Stimulated activated CD8-positive, alpha-beta memory T cell treated with anti-CD3 and anti-CD28 coated beads, Interleukin-12 subunit alpha, Interleukin-12 subunit beta, amount 100 ng/mL, for 24 hours (primary cell): ENCODE results near the gene ADAT1.
"Not testable (repeated sequence)": the region's sequence is repeated elsewhere in the genome, so short reads cannot be mapped to it uniquely, and the experiment has no call there.

Experiments
- DNase-seq: peaks from one replicate; pipeline ENCODE4 v3.0.0-alpha.2; 2020; ENCODE audit errors: extremely low read depth

ADAT1 gene

GRCh38 chr16:75620326-75621169 is 2.5 kb downstream of the ADAT1 start:
- DNase-seq, result no peak

- DNase-seq, result no peak
These were observed 4.3 kb downstream of the ADAT1 start for GRCh38 chr16:75618780-75619179.

- DNase-seq, result no peak
These were observed 6.0 kb downstream of the ADAT1 start for GRCh38 chr16:75617121-75617520.

- no peak for DNase-seq
These were observed 6.5 kb downstream of the ADAT1 start for GRCh38 chr16:75616521-75617010.

- no peak for DNase-seq
These were observed 7.5 kb downstream of the ADAT1 start for GRCh38 chr16:75615619-75616018.

GRCh38 chr16:75614066-75614897 is 8.8 kb downstream of the ADAT1 start:
- no peak for DNase-seq

- DNase-seq, result no peak
These were observed 16.6 kb downstream of the ADAT1 start for GRCh38 chr16:75606507-75606906.

- no peak for DNase-seq
These were observed 19.8 kb downstream of the ADAT1 start for GRCh38 chr16:75603241-75603640.

GRCh38 chr16:75599452-75600277 is 23.4 kb downstream of the ADAT1 start:
- DNase-seq, result no peak

GRCh38 chr16:75593825-75594820 is 29.0 kb downstream of the ADAT1 start:
- no peak for DNase-seq

- no peak for DNase-seq
These were observed 29.8 kb downstream of the ADAT1 start for GRCh38 chr16:75593308-75593707.

- not testable (repeated sequence) for DNase-seq
These were observed 31.2 kb downstream of the ADAT1 start for GRCh38 chr16:75591927-75592326.

GRCh38 chr16:75590920-75591843 is 31.9 kb downstream of the ADAT1 start:
- no peak for DNase-seq

- DNase-seq, result no peak
These were observed 33.8 kb downstream of the ADAT1 start for GRCh38 chr16:75589306-75589705.

GRCh38 chr16:75588716-75589115 is 34.4 kb downstream of the ADAT1 start:
- DNase-seq, result no peak

GRCh38 chr16:75584108-75584507 is 39.0 kb downstream of the ADAT1 start:
- DNase-seq, result no peak

- no peak for DNase-seq
These were observed 43.7 kb downstream of the ADAT1 start for GRCh38 chr16:75579281-75579834.

GRCh38 chr16:75578725-75579124 is 44.4 kb downstream of the ADAT1 start:
- DNase-seq, result no peak

GRCh38 chr16:75578212-75578611 is 44.9 kb downstream of the ADAT1 start:
- no peak for DNase-seq
